K562 treated with DMSO at 1 percent for 12 hours (cell line): ENCODE data around the gene SLC19A3. TPM values are rescaled to one million over a fixed set of nuclear protein-coding genes. Genes with fewer than 3 reads are reported as not detected.

Experiments used
- total RNA-seq: library from RNA; unstranded; fragments of 300-600 nt; gene quantifications from 2 replicates; pipeline ENCODE4 v1.2.3, GENCODE V29; 2022; ENCODE audit not compliant: insufficient read depth

Gene SLC19A3
- total RNA-seq: not detected in 2 replicates

GRCh38 chr2:227717687-227718567 is at the start of gene SLC19A3:
Gene SLC19A3 (minus strand): TSS chr2:227718028. CDS start chr2:227702318, 15,710 bp downstream.

GRCh38 chr2:227745594-227745993 is 27.8 kb upstream of the SLC19A3 start, which contains the start of gene SCYGR8:
Gene SCYGR8 (plus strand): TSS chr2:227745894. CDS start chr2:227745894, 0 bp downstream.

GRCh38 chr2:227728035-227728434 is 10.2 kb upstream of the SLC19A3 start, which contains the start of gene SCYGR7:
Gene SCYGR7 (plus strand): TSS chr2:227728335. CDS start chr2:227728335, 0 bp downstream.

GRCh38 chr2:227724394-227725039 is 6.7 kb upstream of the SLC19A3 start, which contains the start of gene SCYGR6:
Gene SCYGR6 (minus strand): TSS chr2:227724757. CDS start chr2:227724757, 0 bp downstream.

GRCh38 chr2:227666631-227667170 is 51.1 kb downstream of the SLC19A3 start, which contains the start of gene SCYGR5:
Gene SCYGR5 (plus strand): TSS chr2:227666804. CDS start chr2:227666804, 0 bp downstream.

Other genes with a start within 250 kb of the SLC19A3 start
- gene AGFG1, start 245.9 kb downstream of the SLC19A3 start, total RNA-seq: 18.7 and 32.5 TPM in 2 replicates
- not detected in 2 replicates for gene SCYGR2, start 119.1 kb downstream of the SLC19A3 start, total RNA-seq
- gene SCYGR3, start 103.2 kb downstream of the SLC19A3 start, total RNA-seq: not detected in 2 replicates
- gene SCYGR4, start 100.5 kb downstream of the SLC19A3 start, total RNA-seq: not detected in 2 replicates
- not detected in 2 replicates for gene SCYGR5, start 51.2 kb downstream of the SLC19A3 start, total RNA-seq
- not detected in 2 replicates for gene SCYGR6, start 6.7 kb upstream of the SLC19A3 start, total RNA-seq
- not detected in 2 replicates for gene SCYGR7, start 10.3 kb upstream of the SLC19A3 start, total RNA-seq
- gene SCYGR8, start 27.9 kb upstream of the SLC19A3 start, total RNA-seq: not detected in 2 replicates
- not detected in 2 replicates for gene CCL20, start 95.8 kb upstream of the SLC19A3 start, total RNA-seq
- gene DAW1, start 153.6 kb upstream of the SLC19A3 start, total RNA-seq: not detected in 2 replicates